Stimulated activated CD8-positive, alpha-beta memory T cell treated with anti-CD3 and anti-CD28 coated beads, Interleukin-12 subunit alpha, Interleukin-12 subunit beta, amount 100 ng/mL, for 4 hours (primary cell): Measurements from ENCODE around the gene GP2.

Experiments
- DNase-seq: peaks from one replicate; pipeline ENCODE4 v3.0.0-alpha.2; 2020; ENCODE audit warnings: low read depth

Gene GP2

GRCh38 chr16:20327444-20328041 lies at the start of gene GP2:
GP2 (minus strand) TSS chr16:20327513; CDS start chr16:20326431, 1,082 bp downstream.
- DNase-seq: no peak

GRCh38 chr16:20372701-20373100 lies 45.4 kb upstream of the GP2 start:
- no peak for DNase-seq

GRCh38 chr16:20369452-20370054 lies 42.2 kb upstream of the GP2 start:
- DNase-seq: no peak

GRCh38 chr16:20364051-20364450 lies 36.7 kb upstream of the GP2 start:
- no peak for DNase-seq

- DNase-seq: no peak
Observed at GRCh38 chr16:20363191-20363590, 35.9 kb upstream of the GP2 start.

- no peak for DNase-seq
Observed at GRCh38 chr16:20359997-20360396, 32.7 kb upstream of the GP2 start.

GRCh38 chr16:20355114-20355782 lies 27.9 kb upstream of the GP2 start:
- no peak for DNase-seq

GRCh38 chr16:20353379-20353778 lies 26.1 kb upstream of the GP2 start:
- DNase-seq: no peak

- DNase-seq: no peak
Observed at GRCh38 chr16:20352615-20353014, 25.3 kb upstream of the GP2 start, which contains the start of gene UMOD. UMOD (minus strand) TSS chr16:20352715; CDS start chr16:20350737, 1,978 bp downstream.

- no peak for DNase-seq
Observed at GRCh38 chr16:20349615-20350014, 22.3 kb upstream of the GP2 start.

- no peak for DNase-seq
Observed at GRCh38 chr16:20348365-20349185, 21.3 kb upstream of the GP2 start.

- no peak for DNase-seq
Observed at GRCh38 chr16:20347666-20348364, 20.5 kb upstream of the GP2 start.

GRCh38 chr16:20344611-20345010 lies 17.3 kb upstream of the GP2 start:
- DNase-seq: no peak

- no peak for DNase-seq
Observed at GRCh38 chr16:20339744-20340143, 12.4 kb upstream of the GP2 start.

- no peak for DNase-seq
Observed at GRCh38 chr16:20336955-20337354, 9.6 kb upstream of the GP2 start.

- DNase-seq: no peak
Observed at GRCh38 chr16:20334396-20334795, 7.1 kb upstream of the GP2 start.

GRCh38 chr16:20333120-20333519 lies 5.8 kb upstream of the GP2 start:
- DNase-seq: no peak

GRCh38 chr16:20332411-20332810 lies 5.1 kb upstream of the GP2 start:
- DNase-seq: no peak

- no peak for DNase-seq
Observed at GRCh38 chr16:20331635-20332034, 4.3 kb upstream of the GP2 start.

- DNase-seq: no peak
Observed at GRCh38 chr16:20329392-20330138, 2.3 kb upstream of the GP2 start.

GRCh38 chr16:20326321-20326720 lies 992 bp downstream of the GP2 start:
- DNase-seq: no peak
